ENCODE measurements around the gene CCDC69. TPM values are rescaled to one million over a fixed set of nuclear protein-coding genes. Genes with fewer than 3 reads are reported as not detected.
A peak's percentile ranks its signal among the peaks of the same experiment; 100 is the strongest.

CCDC69 gene
- total and polyA plus RNA-seq, 10 of the 15 experiments (the other 5 are each of a cell fraction or from before 2014, with no cell fraction given): 13.5 to 106 (median 70.1) TPM

GRCh38 chr5:151213803-151214613 lies 9.9 kb downstream of the CCDC69 start (continued):
- TF ChIP-seq E2F4 (IDR thresholded peaks at IDR 0.05; ENCODE audit: low read depth, low read length) (no peak), ZNF687 (IDR thresholded peaks at IDR 0.05) (peak; percentile 82; the same call in 1 of the 2 replicates), IRF4 (IDR thresholded peaks at IDR 0.05; ENCODE audit: low read depth, low read length) (no peak; the same call in 1 of the 2 replicates), ASH2L (IDR thresholded peaks at IDR 0.05; ENCODE audit: borderline replicate concordance, low read depth) (no peak), PAX8 (IDR thresholded peaks at IDR 0.05) (no peak), BCL3 (IDR thresholded peaks at IDR 0.05; ENCODE audit: borderline replicate concordance, insufficient read depth, low read depth, low read length, poor library complexity, severe bottlenecking) (peak; percentile 8), RELB (IDR thresholded peaks at IDR 0.05; ENCODE audit: low read depth) (peak; percentile 67), ZNF384 (IDR thresholded peaks at IDR 0.05; ENCODE audit: borderline replicate concordance, low read depth, low read length) (no peak), SPI1 (IDR thresholded peaks at IDR 0.05; ENCODE audit: borderline replicate concordance, insufficient read depth, low read depth, low read length) (peak; percentile 41; the same call in 1 of the 2 replicates), USF1 (IDR thresholded peaks at IDR 0.05; ENCODE audit: borderline replicate concordance, extremely low read length, insufficient read depth, low read depth, low read length) (peak; percentile 19), POLR2AphosphoS5 (IDR thresholded peaks at IDR 0.05; ENCODE audit: low read length) (peak; percentile 98), CBX3 (IDR thresholded peaks at IDR 0.05; ENCODE audit: borderline replicate concordance, low read depth) (no peak), RB1 (IDR thresholded peaks at IDR 0.05; ENCODE audit: borderline replicate concordance) (peak; percentile 12; the same call in 1 of the 2 replicates), RUNX3 (IDR thresholded peaks at IDR 0.05; ENCODE audit: low read length) (no peak), TBL1XR1 (IDR thresholded peaks at IDR 0.05; ENCODE audit: low read depth, low read length) (peak; percentile 55; the same call in 1 of the 2 replicates), SMAD5 (IDR thresholded peaks at IDR 0.05; ENCODE audit: low read depth) (peak; percentile 97), ZBED1 (IDR thresholded peaks at IDR 0.05; ENCODE audit: borderline replicate concordance) (0 out of 2 replicates have a peak, but pooled peaks have one; percentile 63), POLR2AphosphoS2 (IDR thresholded peaks at IDR 0.05; ENCODE audit: low read depth, low read length) (peak; percentile 94; the same call in 1 of the 2 replicates), RAD21 (IDR thresholded peaks at IDR 0.05; ENCODE audit: insufficient read depth, low read depth, low read length) (no peak), TCF7 (IDR thresholded peaks at IDR 0.05; ENCODE audit: borderline replicate concordance) (0 out of 2 replicates have a peak, but pooled peaks have one; percentile 30)

Measured in GM12878 (cell line).